Measurements from ENCODE around the gene LIMA1.
"Not testable (repeated sequence)": the region's sequence is repeated elsewhere in the genome, so short reads cannot be mapped to it uniquely, and the experiment has no call there.

Gene LIMA1

DNA sequence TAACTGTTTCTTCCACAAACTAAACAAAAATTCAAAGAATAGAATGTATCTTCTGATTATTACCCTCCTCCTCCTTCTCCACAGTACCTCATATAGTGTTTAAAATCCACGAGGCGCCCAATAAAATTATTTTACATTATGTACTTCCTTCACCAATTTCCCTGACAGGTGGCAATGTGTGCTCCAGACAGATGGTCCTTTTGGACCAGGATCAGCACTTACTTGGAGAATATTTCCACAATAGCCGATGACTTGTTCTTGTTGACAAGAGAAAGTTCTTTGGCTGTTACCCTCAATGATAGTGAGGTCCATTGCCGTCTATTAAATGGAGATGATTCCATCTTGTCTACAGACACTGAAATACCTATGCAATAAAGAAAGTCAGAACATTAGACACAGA is 34.9 kb downstream of the LIMA1 start:
- DNase-seq (ENCODE audit: low spot score), result no peak

DNA sequence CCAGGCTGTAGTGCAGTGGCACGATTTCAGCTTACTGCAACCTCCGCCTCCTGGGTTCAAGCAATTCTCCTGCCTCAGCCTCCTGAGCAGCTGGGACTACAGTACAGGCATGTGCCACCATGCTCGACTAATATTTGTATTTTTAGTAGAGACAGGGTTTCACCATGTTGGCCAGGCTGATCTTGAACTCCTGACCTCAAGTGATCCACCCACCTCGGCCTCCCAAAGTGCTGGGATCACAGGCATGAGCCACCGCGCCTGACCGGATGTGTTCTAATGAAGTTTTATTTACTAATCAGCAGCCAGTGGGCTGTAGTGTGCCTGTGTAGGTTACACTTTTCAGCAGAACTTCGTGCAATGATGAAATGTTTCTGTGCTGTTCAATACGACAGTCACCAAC is 35.7 kb downstream of the LIMA1 start:
- DNase-seq (ENCODE audit: low spot score), result not testable (repeated sequence)

DNA sequence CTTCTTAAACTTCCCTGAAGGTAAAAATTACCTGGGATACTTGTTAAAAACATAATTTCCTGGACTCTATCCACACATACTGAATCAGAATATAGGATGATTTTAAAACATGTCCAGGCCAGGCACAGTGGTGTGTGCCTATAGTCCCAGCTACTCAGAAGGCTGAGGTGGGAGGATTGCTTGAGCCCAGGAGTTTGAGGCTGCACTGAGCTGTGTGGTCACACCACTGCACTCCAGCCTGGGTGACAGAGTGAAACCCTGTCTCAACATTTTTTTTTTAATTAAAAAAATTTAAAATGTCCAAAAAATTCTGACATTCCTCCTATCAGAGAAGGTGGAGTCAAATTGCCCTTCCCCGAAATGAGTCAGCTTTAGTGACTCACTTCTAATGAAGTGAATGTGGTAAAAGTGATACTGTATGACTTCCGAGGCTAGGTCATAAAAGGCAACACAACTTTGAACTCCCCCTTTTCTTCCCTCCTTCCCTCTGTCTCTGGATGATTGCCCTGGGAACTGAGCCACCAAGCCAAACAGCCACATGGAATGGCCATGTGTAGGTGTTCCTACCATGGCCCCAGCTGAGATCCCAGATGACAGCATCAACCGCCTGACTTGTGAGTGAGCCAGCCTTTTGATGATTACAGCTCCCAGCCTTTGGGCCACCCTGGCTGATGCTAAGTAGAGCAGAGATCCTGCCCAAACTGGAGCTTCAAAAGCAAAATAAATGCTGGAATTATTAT is 36.3 kb downstream of the LIMA1 start:
- DNase-seq (ENCODE audit: low spot score), result peak; percentile 88

DNA sequence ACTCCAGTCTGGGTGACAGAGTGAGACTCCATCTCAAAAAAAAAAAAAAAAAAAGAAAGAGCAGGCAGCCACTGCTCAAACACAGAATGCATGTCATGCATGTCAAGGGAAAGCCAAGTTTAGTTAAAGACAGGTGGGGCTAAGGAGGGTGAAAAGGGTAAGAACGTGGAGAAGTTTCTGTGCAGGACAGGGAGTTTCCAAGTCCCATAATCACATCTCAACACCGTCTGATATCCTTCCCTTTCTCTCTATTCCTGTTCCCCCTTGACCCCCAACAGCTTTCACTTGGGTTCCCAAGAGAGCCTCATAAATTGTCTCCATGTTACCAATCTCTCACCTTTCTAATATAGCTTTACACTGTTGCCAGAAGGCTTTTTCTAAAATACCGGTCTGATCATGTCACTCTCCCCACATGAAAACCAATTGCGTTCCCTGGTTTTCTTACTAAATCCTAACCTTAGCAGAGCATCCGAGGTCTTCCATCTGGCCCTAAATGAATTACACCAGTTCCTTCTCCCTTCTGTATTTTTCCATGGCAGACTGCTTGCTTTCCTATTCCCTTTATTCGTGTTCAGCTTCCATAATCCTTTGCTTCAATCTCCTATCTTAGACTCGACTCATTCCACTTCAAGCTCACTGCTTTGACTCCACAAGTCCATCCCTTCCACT is 37.0 kb downstream of the LIMA1 start:
- DNase-seq (ENCODE audit: low spot score), result no peak

DNA sequence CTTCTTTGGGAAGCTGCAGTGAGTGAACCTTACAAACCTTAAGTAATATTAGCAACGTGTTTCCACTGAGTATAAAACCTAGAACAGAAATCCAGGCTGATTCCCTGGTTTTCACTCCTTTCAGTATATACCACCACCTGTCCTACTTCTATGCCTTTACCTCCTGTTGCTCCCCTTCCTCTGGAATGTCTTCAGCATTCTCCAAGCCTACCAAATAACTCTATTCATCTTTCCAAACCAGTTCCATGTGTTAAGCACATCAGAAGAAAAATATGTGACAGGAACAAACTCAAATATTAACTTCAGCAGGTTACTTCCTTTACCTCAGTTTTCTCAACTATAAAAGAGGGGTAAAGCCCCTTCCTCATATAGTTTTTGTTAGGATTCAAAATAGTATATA is 39.8 kb downstream of the LIMA1 start:
- no peak for DNase-seq (ENCODE audit: low spot score)

DNA sequence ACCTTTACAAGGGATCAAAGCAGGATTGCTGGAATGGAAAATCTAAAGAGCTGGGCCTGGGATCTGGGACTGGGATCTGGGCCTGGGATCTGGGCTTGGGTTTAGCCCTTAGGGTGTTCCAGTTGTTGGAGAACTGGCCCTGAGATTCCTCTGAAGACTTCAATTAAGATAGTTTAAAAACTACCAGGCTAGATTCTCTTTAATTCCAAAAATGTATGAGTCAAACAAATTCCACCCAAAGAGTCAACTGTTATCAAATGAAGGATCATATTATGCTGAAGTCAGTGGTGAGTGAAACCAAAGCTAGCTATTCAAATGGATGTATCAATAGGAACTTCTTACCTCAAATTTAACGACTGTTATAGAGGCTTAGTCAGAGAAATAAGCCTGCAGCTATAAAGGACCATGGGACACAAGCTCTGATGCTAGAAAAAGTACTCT is 40.5 kb downstream of the LIMA1 start:
- no peak for DNase-seq (ENCODE audit: low spot score)

DNA sequence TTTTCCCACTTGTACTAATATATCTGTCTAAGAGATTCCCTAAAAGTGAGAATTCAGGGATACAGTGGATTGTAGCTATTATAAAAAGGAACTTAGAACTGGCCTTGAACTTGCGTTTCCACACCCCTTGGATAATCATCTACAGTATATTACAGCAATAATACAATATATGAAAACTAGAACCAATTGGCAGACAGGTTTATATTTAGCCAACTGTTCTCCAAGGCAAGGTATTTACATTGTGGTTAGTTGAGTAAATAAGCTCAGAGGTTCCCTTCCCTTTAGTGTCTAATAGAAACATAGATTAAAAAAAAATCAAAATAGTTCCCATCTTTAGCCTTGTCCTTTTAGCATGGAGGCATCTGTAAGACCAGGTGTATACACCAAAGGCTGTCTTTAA is 42.1 kb downstream of the LIMA1 start:
- DNase-seq (ENCODE audit: low spot score), result no peak

DNA sequence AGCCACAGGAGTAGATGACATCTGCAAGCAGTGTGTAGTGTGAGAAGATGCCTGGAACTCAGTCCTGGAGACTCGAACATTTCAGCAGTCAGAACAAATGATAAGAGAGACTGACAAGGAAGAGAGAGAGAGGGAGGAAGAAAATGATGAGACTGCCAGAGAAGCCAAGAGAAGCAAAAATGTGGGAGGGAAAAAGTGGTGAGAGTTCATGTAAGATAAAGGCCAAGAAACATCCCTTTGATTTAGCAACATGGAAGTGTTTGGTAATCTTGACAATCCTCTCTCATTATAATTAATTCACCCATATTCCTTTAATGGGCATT is 42.6 kb downstream of the LIMA1 start:
- no peak for DNase-seq (ENCODE audit: low spot score)

DNA sequence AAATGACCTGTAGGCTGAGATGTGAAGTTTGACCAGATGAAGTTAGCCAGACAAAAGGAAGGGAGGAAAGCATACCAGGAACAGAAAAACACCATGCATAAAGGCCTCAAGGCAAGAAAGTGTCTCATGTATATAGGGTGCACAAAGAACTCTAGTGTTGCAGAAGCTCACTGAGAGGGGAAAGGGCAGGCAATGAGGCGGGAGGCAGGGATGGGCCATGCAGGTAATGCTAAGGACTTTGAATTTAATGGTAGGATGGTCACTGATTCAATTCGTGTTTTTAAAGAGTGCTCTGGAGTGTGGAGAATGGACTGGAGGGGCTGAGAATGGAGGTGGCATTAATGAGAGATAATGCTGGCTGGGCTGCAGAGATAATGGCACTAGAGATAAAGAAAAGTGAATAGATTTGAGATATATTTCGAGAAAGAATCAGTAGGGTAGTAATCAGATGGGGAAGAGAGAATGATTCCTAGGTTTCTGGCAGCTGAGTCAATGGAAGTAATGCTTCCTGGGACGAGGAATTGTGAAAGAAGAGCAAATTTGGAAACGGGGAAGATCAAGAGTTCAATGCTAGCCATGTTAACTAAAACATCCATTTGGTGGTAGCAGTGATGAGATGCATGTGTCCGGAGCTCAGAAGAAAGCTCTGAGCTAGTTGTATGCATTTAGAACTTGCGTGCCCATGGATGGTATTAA is 43.1 kb downstream of the LIMA1 start:
- DNase-seq (ENCODE audit: low spot score), result no peak

DNA sequence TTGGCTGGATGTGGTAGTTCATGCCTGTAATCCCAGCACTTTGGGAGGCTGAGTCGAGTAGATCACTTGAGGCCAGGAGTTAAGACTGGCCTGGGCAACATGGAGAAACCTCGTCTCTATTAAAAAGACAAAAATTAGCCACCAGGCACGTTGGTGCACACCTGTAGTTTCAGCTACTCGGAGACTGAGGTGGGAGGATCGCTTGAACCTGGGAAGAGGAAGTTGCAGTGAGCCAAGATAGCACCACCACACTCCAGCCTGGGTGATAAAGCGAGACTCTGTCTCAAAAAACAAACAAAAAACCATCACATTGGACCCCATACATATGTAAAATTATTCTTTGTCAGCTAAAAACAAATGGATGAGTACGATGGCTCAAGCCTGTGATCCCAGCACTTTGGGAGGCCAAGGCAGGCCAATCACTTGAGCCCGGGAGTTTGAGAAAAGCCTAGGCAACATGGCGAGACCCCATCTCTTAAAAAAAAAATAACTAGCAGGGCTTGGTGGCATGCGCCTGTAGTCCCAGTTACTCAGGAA is 43.9 kb downstream of the LIMA1 start:
- no peak for DNase-seq (ENCODE audit: low spot score)

DNA sequence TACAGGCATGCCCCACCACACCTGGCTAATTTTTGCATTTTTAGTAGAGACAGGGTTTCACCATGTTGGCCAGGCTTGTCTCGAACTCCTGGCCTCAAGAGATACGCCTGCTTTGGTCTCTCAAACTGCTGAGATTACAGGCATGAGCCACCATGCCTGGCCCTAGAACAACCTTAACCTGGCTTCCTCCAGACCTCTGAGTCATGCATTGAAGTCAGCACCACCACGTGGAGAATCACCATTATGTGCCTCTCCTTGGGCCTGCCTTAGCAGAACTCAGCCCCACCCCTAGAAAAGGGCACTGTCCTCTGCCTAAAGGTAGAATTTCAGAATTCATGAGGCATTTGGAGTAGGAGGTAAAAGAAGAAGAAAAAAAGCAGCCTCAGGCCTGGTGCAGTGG is 49.0 kb downstream of the LIMA1 start:
- no peak for DNase-seq (ENCODE audit: low spot score)

DNA sequence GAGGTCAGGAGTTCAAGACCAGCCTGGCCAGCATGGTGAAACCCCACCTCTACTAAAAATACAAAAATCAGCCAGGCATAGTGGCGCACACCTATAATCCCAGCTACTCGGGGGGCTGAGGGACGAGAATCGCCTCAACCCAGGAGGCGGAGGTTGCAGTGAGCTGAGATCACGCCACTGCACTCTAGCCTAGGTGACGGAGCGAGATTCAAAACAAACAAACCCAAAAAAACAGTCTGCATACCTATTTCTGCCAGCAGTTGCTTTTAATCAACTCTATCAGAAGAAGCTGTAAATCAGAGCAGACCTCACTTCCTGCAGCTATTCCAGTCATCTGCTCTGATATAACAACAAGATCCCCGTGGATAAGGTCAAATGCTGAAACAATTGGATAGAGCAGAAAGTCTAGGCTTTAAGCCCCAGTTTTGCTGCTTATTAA is 50.5 kb downstream of the LIMA1 start:
- no peak for DNase-seq (ENCODE audit: low spot score)

DNA sequence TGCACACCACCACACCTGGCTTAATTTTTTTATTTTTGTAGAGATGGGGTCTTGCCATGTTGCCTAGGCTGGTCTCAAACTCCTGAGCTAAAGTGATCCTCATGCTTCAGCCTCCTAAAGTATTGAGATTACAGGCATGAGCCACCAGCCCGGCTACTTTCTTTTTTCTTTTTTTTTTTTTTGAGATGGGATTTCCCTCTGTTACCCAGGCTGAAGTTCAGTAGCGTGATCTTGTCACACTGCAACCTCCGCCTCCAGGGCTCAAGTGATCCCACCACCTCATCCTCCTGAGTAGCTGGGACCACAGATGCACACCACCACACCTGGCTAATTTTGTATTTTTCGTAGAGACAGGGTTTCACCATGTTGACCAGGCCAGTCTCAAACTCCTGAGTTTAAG is 51.1 kb downstream of the LIMA1 start:
- no peak for DNase-seq (ENCODE audit: low spot score)

DNA sequence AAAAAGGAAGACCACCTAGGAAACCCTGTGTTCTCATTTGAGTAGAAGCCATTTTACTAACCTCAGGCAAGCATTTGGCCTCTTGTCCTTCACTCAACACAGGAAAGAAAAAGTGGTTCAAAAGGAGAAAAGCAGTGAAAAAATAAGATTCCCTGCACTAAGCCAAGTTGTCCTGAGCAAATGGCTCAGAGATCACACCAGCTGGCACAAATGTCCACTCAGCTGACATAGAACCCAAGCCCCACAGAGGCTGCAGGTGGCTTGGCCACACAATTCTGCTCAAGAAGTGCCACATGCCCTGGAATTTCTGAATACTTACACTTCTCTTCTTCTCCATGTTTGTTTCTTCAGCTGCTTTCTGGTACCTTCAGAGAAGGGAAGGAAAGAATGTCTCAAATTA is 52.0 kb downstream of the LIMA1 start:
- DNase-seq (ENCODE audit: low spot score), result no peak

DNA sequence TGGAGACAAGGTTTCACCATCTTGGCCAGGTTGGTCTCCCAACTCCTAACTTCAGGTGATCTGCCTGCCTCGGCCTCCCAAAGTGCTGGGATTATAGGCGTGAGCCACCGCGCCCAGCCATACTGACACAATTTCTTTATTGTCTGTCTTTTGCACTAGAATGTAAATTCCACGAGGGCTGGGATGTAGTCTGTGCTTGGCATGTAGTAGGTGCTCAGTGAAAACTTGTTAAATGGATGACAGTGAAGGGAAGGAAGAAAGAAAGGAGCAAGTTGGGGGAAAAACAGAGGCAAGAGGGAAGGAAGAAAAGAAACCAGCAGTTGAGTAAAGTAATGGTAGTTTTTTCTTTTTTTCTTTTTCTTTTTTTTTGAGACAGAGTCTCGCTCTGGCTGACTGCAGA is 53.1 kb downstream of the LIMA1 start:
- no peak for DNase-seq (ENCODE audit: low spot score)

DNA sequence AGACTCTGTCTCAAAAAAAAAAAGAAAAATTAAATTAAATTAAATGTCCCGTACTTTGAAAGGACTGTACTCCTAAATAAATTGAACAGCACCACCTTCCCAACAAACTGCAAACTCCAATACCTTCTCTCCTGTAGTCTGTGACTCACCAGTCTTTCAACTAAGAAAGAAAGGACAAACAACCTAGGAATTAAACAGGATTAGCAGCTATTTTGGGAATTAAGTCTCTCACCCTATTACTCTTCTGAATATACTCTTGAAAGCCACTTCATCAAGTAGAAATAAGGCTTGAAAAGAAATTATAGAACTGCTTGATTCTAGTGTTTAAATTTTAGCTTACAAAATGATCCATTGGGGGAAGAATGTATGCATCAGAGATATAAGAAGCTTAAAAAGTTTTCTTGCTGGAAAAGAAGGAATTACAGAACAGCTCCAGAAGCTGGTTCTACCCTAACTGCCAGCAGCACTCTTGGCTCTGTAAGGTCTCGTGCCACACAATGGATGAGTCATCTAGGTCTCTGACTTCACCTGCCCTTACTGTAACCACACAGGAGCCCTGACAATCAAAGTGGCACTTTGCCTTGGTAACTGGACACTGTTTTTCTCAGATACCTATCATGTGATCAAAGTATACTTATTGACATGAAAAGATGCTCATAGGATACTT is 59.2 kb downstream of the LIMA1 start:
- DNase-seq (ENCODE audit: low spot score), result no peak

DNA sequence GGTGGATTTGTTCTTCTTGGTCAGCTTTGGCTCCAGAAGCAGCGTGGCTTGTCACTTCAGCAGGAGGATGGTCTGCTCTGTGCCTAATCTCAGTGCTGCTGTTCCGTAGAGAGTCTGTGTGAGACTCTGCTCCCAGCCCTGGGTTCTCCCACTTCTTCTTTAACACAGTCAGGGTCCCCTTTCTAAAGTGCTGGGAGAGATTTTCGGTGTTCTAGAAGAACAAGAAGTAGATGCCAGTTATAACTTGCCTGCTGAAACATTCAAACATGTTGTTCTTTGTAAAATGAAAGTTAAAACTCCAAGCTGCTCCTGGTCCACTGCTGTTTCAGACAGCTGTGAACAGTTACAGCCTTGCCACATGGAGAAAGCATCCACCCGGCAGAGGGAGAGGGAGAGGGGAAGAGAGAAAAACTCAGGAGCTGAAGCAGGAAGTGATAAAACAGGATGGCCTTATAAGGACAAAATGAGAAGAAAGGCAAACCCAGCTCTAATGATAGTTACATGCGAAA is 61.0 kb downstream of the LIMA1 start:
- peak; percentile 81 for DNase-seq (ENCODE audit: low spot score)

DNA sequence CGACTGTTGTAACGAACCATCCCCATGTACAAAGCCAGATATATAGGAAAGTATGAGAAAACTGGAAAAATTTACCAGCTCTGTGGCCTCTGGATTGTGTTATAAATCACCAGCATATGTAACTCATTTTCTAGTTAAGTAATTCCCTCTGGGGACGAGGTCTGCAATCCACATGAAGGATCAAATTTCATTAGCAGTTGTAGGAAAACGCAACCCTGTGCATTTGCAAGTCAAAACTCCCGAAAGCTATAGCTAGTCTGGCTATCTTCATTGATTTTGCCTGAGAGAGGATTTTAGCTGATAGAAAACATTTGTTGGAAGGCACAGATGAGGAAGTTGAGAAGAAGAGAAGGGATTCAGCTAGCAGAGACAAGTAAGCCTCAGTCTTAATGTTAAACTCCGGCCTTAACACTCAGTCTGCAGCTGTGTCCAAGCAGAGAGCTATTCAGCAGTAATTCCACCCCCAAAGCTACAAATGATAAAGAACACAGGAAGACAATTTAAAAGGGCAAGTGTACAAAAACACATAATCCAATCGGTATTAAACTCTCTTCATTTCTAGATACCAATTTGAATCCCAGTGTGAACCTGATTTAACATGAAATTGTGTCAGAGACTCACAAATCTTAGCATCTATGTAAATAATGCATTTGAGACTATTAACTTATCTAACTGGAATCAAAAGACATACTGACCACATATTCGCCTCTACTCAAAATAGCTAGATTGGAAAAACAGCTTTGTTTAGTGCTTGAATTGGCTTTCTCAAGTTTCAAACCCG is 61.9 kb downstream of the LIMA1 start:
- DNase-seq (ENCODE audit: low spot score), result no peak

DNA sequence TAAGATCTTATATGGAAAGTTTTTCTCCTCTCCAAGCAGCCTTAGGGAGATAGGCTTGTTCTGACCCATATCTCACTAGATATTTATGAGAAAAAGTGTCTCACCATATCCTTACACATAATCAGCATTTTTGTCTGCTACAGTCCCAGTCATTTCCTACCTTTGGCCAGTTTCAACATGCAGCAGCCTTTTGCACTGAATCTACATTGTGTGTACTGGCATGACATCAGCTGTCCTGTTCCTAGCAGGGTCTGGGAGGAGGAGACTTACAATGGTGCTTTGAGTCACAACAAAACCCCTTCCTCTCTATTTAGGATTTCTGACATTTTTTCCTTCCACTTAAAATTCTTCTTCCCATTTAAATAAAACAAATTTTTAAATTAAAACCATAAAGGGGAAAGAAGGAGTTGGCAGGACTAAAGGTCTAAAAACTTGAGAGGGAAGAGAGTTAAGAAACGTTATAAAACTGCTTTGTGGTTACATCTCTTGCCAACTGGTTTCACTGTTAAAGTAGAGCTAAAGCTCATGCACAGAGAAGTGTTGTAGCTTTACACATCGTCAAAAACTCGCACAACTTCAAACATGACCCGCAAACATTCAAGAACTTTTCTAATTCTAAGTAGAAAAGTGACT is 62.8 kb downstream of the LIMA1 start:
- DNase-seq (ENCODE audit: low spot score), result no peak

DNA sequence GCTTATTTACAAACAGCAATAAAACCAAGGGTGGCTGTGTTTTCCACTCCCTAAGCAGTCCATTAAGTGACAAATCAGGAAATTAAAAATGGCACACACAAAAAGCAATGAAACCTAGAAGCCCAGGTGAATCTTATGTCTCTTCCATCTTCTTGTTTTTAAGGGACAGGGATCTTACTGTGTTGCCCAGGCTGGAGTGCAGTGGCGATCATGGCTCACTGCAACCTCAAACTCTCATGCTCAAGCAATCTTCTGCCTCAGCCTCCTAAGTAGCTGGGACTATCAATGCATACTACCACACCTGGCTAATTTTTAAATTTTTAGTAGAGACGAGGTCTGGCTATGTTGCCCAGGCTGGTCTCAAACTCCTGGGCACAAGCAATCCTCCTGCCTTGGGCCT is 63.8 kb downstream of the LIMA1 start:
- no peak for DNase-seq (ENCODE audit: low spot score)

DNA sequence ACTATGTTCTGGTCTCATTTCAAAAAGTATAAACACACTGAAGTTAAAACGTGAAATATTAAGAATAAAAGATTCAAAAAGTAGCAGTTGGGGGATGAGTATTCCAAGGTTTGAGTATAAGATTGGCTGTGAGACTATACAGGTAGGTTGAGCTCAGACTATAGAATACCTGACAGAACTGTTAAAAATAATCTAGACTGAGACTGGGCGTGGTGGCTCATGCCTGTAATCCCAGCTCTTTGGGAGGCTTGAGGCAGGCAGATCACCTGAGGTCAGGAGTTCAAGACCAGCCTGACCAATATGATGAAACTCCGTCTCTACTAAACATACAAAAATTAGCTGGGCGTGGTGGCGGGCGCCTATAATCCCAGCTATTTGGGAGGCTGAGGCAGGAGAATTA is 64.3 kb downstream of the LIMA1 start:
- not testable (repeated sequence) for DNase-seq (ENCODE audit: low spot score)
